OCI-LY3 (cell line): ENCODE data around the gene SPACA7.

Experiments
- CTCF ChIP-seq: fragments of 200-600, 300-600 bp; sonication (generic); IDR thresholded peaks from 2 replicates; pipeline ENCODE4 v1.5.1; 2014; ENCODE audit warnings: antibody characterized with exemption, low read length, low read depth
- EZH2phosphoT487 ChIP-seq: fragments of 200-600 bp; shearing (Covaris generic); IDR thresholded peaks from 2 replicates; pipeline ENCODE4 v1.6.1; 2018; ENCODE audit warnings: antibody characterized with exemption, mixed run types, low read depth

- TF ChIP-seq CTCF: no peak
- TF ChIP-seq EZH2phosphoT487: no peak
Measured at GRCh38 chr13:112443191-112443994, 67.2 kb downstream of the SPACA7 start.
